Neural progenitor cell (in vitro differentiated cells): ENCODE measurements around the gene CNTNAP2.

Experiments used
- EZH2 ChIP-seq: fragments of 200-600 bp; sonication (generic); IDR thresholded peaks from 2 replicates; pipeline ENCODE4 v1.6.1; 2017; ENCODE audit warnings: antibody characterized with exemption, mild to moderate bottlenecking, moderate library complexity
- EZH2phosphoT487 ChIP-seq: fragments of 200-600 bp; sonication (generic); IDR thresholded peaks from 2 replicates; pipeline ENCODE4 v1.6.1; 2017; ENCODE audit warnings: antibody characterized with exemption
- TF ChIP-seq, protein P1 (sequence below): fragments of 200-600 bp; sonication (generic); IDR thresholded peaks from 2 replicates; pipeline ENCODE4 v1.5.1; 2017; ENCODE audit warnings: antibody characterized with exemption, mild to moderate bottlenecking

DNA sequence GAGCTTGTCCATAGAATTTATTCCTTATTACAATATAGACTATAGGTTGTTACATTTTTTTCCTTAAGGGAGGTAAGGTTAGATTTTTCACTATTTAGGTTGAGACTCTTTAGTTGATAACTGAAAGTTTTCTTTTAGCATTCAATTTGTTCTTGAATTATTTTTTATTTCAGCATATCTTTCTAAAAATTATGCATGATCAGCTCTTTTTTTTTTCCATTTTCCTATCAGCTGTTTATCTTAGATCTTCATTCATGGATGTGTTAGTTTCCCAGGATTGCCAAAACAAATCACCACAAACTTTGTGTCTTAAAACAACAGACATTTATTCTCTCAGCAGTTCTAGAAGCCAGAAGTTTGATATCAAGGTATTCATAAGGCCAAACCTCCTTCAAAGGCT, 1558.1 kb downstream of the CNTNAP2 start:
- TF ChIP-seq, protein P1, sequence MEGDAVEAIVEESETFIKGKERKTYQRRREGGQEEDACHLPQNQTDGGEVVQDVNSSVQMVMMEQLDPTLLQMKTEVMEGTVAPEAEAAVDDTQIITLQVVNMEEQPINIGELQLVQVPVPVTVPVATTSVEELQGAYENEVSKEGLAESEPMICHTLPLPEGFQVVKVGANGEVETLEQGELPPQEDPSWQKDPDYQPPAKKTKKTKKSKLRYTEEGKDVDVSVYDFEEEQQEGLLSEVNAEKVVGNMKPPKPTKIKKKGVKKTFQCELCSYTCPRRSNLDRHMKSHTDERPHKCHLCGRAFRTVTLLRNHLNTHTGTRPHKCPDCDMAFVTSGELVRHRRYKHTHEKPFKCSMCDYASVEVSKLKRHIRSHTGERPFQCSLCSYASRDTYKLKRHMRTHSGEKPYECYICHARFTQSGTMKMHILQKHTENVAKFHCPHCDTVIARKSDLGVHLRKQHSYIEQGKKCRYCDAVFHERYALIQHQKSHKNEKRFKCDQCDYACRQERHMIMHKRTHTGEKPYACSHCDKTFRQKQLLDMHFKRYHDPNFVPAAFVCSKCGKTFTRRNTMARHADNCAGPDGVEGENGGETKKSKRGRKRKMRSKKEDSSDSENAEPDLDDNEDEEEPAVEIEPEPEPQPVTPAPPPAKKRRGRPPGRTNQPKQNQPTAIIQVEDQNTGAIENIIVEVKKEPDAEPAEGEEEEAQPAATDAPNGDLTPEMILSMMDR = no peak
- TF ChIP-seq EZH2phosphoT487 (no peak), EZH2 (no peak)
